AML-193 (cell line): ENCODE data around the gene TTC32.

Source experiments
- DNase-seq, 2 experiments: peaks; one replicate each; lab custom pipeline; 2025; lab: John Stamatoyannopoulos, UW

TTC32 gene

GRCh38 chr2:19850056-19851050 lies 51.4 kb downstream of the TTC32 start:
- no peak for DNase-seq

- DNase-seq: no peak
Observed at GRCh38 chr2:19848952-19849351, 52.8 kb downstream of the TTC32 start.

- no peak for DNase-seq
Observed at GRCh38 chr2:19848029-19848750, 53.6 kb downstream of the TTC32 start.

GRCh38 chr2:19847486-19847885 lies 54.3 kb downstream of the TTC32 start:
- DNase-seq: no peak
